CD4-positive, alpha-beta T cell treated with Interleukin-21 for 1 hour (primary cell): Measurements from ENCODE around the gene COMMD3.
"Not testable (repeated sequence)": the region's sequence is repeated elsewhere in the genome, so short reads cannot be mapped to it uniquely, and the experiment has no call there.

ENCODE experiments used
- DNase-seq: peaks from one replicate; pipeline ENCODE4 v3.0.0-alpha.2; 2020

COMMD3 gene

GRCh38 chr10:22316286-22317075 lies at the start of gene COMMD3:
TSS of gene COMMD3 (plus strand) at chr10:22316388. CDS start at chr10:22316418, 30 bp downstream.
- peak; percentile 81 for DNase-seq

GRCh38 chr10:22268503-22268902 lies 47.7 kb upstream of the COMMD3 start:
- no peak for DNase-seq

DNA sequence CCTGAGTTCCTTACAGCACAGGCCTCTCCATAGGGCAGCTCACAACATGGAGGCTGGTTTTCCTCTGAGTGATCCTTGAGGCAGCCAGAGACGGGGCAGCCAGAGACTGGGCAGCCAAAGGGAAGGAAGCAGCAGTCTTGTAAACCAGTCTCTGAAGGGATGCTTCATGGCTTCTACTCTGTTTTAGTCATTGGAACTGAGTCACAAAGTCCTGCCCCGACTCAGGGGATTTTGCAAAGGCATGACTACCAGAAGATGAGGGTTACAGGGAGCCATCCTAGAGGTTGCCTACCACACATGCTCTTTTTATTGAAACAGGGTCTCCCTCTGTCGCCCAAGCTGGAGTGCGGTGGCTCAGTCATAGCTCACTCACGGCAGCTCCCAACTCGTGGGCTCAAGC lies 44.4 kb upstream of the COMMD3 start:
- DNase-seq, result no peak

DNA sequence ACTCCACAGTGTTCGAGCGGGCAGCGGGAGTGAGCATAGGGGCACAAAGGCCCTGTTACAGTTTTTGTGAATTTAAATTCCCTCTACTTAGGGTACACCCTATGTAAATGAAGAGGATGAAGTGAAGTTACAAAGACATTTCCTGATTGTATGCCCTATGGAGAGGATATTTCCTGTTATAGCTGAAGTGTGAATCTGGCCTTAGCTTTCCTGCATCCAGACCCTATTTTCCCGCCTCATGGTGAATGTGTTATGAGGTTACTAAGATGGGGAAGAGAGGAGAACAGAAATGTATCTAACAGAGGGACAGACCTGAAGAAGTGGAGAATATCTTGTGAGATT lies 37.8 kb upstream of the COMMD3 start:
- no peak for DNase-seq

GRCh38 chr10:22280078-22280477 lies 36.1 kb upstream of the COMMD3 start:
- DNase-seq, result no peak

DNA sequence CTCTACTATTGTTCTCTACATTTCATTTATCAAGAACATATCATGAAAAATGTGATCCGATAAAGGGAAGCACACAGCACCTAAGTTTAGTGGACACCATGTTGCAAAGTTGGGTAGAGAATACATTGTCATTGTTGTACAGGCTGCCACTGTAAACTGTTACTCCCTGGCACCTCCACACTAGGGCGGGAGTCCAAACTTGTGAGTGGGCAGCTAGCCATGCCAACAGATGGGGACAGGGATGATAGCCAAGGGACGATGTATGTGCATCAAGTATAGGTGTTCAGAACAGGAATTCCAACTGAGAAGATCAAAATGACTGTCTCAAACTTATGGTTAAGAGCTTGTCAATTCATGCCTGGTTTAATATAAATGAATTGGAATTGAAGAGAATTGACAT lies 31.1 kb upstream of the COMMD3 start:
- no peak for DNase-seq

- no peak for DNase-seq
Observed at GRCh38 chr10:22293747-22294404, 22.3 kb upstream of the COMMD3 start.

- no peak for DNase-seq
Observed at GRCh38 chr10:22294694-22295093, 21.5 kb upstream of the COMMD3 start.

GRCh38 chr10:22301193-22301592 lies 15.0 kb upstream of the COMMD3 start:
- no peak for DNase-seq

- no peak for DNase-seq
Observed at GRCh38 chr10:22303461-22303860, 12.7 kb upstream of the COMMD3 start.

GRCh38 chr10:22305721-22306120 lies 10.5 kb upstream of the COMMD3 start:
- no peak for DNase-seq

- no peak for DNase-seq
Observed at GRCh38 chr10:22308390-22308789, 7.8 kb upstream of the COMMD3 start.

DNA sequence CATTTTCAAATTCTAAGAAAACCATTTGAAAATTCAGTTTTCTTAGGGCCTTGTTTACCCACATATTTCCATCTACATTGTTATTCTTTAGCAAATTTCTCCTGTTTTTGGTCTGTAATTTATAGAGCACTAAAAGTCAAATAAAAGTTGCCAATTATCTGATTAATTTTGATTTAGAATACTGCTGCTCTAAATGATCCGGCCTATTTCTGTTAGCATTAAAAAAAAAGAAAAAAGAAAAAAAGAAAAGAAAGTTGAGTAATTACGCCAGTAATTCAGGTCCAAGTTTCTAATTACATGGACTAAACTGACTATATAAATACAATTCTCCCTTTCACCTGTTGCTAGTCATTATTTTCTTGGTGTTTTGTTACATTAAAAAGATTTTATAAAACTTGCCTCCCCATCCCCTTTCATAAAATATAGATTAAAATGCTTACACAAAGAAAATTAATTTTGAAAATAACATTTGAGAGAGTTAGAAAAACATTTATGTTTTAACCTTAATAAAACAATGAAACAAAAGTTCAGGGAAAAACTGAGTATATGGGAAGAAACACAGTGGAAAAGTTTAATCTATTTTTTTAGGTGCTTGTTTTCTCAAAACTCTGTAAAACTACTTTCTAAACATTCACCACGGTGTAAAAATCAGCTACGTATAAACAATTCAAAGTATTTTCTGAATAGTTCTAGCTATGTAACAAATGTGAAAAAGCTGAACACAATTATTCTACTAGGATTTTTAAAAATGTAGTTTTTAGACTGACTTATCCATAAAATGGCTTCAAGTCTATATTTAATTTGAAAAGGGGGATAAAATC lies 6.8 kb upstream of the COMMD3 start:
- no peak for DNase-seq

DNA sequence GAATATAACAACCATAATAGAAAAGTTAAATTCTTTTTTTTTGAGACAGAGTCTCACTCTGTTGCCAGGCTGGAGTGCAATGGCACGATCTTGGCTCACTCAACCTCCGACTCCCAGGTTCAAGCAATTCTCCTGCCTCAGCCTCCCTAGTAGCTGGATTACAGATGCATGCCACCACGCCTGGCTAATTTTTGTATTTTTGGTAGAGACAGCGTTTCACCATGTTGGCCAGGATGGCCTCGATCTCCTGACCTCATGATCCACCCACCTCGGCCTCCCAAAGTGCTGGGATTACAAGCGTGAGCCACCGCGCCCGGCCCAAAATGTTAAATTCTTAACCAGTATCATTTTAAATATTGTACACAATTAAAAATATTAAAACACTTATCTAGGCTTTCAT lies 6.2 kb upstream of the COMMD3 start:
- DNase-seq, result not testable (repeated sequence)

DNA sequence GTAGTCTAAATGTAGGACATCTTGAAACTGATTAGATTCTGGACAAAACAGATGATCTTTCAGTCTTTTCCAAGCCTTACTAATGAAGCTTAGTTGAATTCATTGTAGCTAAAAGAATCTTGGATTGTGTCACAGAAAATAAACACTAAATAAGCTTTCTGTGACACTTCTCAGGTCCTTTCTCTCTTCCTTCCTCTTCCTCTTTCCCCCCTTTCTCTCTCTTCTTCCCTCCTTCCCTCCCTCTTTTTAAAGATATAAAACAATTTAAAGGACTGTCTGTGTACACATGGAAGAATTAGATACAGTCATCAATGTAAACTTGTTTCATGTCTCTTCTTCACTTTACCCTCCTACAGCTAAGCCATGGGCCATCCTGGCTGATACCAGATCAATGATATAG lies 5.3 kb upstream of the COMMD3 start:
- no peak for DNase-seq

- DNase-seq, result no peak
Observed at GRCh38 chr10:22314852-22315251, 1.3 kb upstream of the COMMD3 start.

DNA sequence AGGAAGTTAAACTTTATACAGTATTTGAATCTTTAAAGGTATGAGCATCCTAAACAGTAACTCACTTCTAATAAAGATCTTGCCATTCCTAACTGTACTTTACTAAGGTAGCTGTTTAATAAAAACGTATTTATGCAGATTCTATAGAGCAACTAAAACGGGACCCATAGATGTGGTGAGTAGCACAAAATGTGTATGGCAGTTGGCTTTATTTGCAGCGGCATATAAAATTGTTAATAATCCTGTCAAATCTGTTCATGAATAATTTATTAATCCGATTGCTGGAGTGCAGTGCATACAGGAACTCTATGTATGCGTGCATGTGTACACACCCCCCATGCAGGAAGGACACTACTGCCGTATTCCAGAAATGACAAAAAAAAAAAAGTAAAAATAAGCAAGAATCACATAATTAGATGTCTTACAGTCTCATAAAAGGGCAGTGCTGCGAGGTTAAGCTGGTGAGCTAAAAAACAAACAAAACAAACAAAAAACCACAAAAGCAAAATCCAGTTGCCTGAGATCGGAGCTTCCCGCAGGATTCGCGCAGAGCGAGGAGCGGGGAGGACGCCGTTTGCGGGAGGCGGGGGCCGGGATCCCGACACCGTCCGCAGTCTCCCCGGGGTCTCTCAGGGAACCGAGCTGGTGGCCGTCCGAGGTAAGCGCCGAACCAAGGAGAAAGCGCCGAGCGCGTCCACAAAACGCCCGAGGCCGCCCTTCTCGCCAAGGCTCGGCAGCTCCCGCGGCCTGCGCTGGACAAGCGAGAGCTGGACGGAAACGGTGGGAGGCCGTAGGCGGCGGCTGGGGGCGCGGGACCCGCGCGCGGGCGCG lies 518 bp upstream of the COMMD3 start:
- no peak for DNase-seq

DNA sequence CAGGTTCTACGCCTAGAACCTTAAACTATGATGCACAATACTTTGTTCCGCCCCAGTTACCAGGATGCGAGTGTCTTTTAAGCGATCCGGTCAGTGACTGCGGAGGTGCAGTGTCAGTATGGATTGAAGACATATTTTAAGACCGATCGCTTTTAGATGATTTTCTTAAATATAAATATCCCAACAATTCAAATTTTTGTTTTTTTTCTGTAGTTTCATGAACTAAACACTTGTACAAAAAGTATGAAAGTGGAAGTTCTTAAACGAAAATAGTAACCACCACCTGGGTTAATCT lies 835 bp downstream of the COMMD3 start:
- DNase-seq, result no peak

DNA sequence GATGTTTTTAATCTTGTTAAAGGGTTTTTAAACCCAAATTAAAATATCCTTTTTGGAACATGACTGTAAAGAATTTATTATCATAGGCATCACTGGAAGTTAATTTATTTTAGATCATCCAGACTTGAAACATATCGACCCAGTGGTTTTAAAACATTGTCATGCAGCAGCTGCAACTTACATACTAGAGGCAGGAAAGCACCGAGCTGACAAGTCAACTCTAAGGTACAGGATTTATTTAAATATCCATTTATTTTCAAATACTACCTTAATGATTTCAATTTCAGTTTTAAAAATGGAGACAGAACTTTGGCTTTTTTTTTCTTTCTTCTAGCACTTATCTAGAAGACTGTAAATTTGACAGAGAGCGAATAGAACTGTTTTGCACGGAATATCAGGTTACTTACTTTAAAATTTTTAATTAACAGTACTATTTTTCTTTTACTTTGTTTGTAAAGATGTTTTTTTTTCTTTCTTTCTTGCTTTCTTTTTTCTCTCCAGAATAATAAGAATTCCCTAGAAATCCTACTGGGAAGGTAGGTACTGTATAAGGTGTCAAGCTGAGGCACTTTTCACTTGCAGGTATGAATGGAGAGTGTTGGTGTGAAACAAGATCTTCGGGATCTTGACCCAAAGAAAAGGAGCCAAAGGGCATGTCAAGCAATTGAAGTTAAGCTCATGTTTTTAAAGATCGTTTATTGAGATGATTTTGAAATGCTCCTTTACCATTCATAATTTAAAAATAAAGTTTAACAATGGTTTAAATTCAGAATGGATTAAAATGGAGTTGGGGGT lies 1.8 kb downstream of the COMMD3 start:
- no peak for DNase-seq

GRCh38 chr10:22318772-22319171 lies 2.6 kb downstream of the COMMD3 start:
- no peak for DNase-seq

DNA sequence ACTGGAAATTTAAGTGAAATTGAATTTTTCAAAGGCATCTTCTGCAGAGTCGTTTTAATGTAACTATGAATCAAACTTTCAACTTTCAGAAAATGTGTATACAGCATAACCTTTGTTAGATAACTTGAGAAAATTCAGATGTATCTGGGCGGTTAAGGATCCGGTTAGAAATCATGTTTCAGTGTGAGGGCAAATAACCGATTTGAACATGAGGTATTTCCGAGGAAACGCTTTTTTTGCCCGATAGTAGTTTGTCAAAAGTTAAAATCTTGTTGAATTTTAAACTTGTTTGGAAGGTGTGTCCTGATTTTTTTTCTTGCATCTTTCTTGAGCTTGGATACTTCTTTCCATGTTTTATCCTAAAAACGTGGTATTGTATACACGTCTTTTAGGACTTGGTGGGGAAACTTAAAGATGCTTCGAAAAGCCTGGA lies 3.4 kb downstream of the COMMD3 start:
- DNase-seq, result no peak

DNA sequence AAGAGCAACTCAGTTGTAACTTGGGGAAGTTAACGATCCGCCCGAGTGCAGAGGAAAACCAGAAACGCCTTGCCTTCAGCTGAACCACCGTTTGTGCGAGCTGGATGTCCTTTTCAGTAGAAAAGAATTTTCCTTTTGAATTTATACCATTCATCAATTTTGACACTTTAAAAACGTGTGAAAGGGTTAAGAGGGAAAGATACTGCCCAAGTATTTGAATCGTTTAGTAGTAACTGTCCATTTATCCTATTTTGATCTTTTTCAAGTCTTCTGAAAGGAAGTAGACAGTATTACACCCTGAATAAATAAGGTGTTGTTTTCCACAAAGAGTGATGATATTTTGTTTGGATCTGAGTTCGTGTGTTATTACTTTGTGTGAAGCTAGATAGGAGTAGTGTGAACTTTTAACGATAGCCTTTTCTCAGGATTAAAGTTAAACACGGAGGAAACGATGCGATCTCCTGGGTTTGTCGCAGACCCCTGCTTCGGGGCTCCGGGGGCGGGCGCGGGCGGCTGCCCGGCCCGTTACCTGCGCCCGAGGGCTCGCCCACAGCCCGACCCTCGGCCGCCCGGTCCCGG lies 3.9 kb downstream of the COMMD3 start:
- no peak for DNase-seq
